ENCODE data around the gene WDFY2.
"Not testable (repeated sequence)": the region's sequence is repeated elsewhere in the genome, so short reads cannot be mapped to it uniquely, and the experiment has no call there.

The WDFY2 gene

DNA sequence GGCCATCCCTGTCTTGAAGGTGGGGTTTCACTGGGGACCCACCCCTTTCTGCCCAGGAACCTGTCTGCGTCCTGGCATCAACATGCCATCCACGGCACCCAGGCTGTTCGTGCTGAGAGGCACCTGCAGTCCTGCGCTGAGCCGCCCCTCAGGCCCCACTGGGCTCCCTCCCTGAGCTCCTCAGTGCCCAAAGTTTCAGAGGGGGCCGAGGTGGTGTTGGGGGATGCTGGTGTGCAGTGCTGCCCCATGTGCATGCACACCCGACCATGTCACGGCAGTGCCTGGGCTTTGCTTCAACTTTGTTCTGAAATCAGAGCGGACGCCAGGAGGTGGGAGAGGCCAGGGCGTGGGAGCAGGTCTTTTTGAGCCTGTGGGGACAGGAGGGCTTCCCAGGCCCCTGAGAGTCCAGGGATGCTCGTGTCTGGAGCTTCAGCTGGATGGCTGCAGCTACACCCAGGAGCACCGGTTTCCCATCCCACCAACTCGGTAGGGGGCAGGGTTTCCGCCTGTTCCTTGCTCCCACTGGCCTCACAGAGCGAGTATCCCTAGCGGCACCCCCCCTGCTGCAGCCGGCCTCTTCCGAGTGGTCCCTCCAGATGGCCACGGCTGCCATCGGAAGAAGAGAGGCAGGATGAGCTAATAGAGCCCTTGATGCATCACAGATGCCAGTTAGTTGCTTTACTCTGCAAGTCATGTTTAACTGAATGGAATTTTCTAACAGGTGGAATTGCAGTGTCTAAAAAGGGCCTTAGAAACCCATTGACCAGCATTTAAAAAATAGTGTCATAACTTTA lies 44.0 kb downstream of the WDFY2 start:
- DNase-seq (ENCODE audit: low spot score) (no peak), FAIRE-seq (no peak)

GRCh38 chr13:51629491-51630287 lies 45.4 kb downstream of the WDFY2 start:
- FAIRE-seq, result no peak
- no peak for DNase-seq (ENCODE audit: low spot score)

DNA sequence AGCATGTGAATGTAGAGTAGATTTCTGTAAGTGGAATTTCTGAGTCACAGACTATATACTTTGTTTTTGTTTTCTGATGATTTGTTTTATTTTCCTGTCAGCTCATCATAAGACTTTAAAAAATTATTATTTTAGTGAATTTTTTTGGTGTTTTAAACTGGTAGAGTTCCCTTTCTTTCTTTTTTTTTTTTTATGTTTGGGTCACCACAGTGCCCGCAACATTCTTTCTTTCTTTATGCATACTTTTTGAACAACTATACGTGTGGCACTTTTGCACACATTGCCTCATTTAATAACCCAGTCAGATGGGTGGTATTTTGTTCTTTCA lies 46.0 kb downstream of the WDFY2 start:
- FAIRE-seq, result no peak
- DNase-seq (ENCODE audit: low spot score), result no peak

DNA sequence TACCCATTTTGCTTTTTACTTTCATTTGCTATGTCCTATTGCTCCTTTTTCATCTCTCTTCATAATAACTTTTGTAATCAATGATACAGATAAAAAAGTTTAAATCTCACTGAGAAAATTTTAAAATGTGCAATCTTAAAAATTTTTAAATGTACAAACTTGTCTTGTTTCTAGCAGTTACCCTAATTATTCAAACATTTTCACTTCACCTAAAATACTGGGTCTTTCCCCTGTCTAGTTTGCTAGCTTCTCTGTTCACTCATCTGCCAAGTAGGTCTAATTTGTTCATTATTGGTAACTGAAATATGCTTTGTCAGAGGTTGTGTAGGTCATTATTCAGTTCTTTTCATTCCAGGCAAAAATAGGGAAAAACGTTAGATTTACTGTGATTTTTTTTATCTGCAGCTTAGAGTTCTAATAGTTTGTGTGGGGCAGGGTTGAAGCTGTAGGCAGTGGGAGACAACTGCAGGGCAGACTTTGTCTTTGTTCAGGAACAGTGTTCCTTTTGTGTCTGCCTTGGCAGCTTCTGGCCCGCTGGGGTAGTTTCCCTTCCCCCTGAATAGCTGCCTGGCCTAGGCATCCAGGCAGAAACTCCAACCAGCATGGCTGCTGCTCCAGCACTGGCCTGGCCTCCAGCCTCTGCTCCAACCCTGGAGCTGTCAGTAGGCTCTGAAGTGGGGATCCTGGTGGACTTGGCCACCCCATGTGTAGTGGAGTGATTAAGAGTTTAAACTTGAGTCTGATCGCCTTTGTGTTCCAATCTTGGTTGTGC lies 48.5 kb downstream of the WDFY2 start:
- no peak for FAIRE-seq

DNA sequence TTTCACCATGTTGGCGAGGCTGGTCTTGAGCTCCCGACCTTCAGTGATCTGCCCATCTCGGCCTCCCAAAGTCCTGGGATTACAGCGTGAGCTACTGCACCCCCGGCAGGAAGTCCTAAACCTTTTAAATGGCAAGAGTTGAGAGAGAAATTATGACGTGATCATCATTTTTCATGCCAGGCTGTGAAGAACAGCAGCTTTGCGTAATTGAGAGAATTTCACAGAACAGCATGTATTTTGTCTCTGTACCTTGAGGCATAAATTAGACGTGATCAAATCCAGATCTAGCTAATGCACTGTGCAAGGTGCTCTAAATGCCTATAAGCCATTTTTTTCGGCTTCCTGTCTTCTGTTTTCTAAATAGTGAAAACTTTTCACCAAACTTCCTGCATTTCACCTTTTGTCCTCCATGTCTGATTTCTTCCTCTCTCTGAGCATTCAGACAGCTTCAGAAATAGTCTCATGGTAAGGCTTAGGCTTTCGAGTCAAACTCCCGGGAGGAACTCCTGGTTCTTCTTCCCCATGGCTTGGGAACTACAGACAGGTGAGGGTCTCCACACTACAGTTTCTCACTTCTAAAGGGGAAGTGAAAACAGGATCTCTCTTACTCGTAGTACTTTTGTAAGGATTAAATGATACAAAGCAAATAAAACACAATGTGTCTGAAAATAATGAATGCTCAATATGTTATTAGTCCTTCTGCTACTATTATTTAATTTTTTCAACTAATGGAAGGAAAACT lies 51.0 kb downstream of the WDFY2 start:
- no peak for FAIRE-seq
- DNase-seq (ENCODE audit: low spot score), result no peak

More for the DNA sequence above, 48.5 kb downstream of the WDFY2 start:
- DNase-seq (ENCODE audit: low spot score), result no peak

DNA sequence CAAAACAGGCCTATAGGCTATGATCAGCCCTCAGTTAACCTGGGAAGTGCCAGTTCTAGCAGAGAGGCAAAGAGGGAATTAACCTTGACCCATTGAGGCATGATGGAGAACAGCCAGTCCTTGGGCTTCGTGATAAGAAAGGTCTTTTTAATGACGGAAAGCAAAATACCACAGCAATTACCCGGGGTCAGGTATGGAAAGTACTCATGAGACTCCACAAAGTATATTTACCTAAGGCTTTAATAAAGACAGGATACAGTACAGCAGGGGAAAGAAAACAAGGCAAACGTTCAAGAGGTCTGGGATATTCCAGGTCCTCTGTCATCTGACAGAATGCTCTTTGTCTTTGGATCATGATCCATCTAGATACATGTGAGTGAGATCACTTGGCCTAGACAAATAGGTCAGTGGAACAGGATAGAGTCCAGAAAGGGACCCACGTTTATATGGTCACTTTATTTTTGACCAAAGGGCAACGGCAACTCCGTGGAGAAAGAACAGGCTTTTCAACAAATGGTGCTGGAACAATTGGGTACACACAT lies 52.2 kb downstream of the WDFY2 start:
- no peak for DNase-seq (ENCODE audit: low spot score)
- no peak for FAIRE-seq

DNA sequence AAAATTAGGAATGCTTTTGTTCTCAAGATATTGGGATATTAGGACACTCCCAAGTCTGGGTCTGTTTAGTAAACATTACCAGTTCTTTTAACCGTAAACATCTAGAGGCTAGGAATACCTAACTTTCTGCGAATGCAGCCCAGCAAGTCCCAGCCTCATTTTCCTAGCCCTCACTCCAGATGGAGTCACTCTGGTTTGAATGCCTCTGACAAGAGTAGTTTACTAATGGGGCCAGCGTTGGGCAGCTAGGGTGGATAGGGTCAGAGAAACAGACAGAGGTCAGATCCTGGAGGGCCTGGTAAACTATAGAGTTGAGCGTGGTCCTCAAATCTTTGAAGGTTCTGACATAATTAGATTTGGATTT lies 53.6 kb downstream of the WDFY2 start:
- DNase-seq (ENCODE audit: low spot score), result no peak
- FAIRE-seq, result no peak

GRCh38 chr13:51638216-51638871 lies 54.1 kb downstream of the WDFY2 start:
- DNase-seq (ENCODE audit: low spot score) (no peak), FAIRE-seq (no peak)

DNA sequence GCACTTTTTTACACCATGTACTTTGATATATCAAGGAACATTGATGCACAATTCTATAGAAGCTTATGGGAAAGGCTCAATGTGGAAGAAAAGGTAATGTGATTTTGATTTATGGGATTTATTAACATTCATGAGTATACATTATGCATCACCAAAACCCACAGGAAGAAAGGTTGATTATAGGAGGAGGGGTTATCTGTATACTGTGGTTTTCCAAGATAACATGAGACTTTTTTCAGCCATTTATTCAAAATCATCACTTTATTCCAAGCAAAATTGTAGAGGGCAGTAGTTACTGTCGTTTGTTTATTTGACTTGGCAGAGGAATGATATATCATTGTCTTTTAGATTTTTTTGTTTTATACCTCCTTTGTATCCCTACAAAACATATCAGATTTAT lies 54.9 kb downstream of the WDFY2 start:
- no peak for DNase-seq (ENCODE audit: low spot score)
- no peak for FAIRE-seq

DNA sequence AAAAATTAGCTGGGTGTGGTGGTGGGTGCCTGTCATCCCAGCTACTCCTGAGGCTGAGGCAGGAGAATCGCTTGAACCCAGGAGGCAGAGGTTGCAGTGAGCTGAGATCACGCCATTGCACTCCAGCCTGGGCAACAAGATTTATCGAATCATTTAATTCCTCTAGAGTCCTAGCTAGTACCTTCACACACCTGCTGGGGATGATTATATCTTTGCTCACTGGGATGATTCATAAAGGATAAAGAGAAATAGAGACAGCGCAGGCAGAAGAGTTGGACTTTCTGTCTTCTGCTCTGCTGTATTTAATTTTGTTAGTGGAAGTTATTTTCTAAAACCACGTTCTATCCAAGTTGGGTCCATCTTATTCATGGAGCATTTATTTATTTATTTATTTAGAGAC lies 56.4 kb downstream of the WDFY2 start:
- not testable (repeated sequence) for DNase-seq (ENCODE audit: low spot score); FAIRE-seq

DNA sequence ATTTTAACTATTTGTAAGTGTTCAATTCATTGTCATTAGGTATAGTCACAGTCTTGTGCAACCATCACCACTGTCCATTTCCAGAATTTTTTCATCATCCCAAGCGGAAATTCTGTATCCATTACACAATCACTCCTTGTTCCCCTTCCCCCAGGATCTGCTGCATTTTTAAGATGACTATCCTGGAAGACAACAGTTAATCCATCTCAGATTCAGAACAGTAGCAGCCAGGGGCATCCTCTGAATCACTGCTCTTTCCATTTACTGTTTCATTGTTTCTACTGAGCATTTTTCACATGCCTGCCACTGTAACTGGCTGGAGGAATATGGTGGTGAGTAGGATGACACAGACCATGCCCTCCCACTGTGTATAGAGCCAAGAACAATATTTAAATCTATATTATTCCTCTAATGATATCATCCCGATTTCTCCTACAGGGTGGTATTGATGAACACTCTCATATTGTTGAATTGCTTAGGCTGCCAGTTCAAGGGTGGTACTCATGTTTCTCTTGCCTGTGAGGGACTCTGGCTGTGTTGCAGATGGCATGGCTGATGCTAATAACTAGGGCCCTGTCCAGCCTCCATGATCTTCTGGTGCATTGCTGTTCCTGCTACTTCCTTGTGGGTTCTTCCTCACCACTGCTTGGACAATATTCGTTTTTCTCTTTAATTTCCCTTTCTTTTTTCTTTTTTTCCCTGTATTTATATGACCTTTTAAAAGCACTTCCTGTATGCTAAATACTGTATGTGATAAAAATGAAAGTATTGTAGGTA lies 59.0 kb downstream of the WDFY2 start:
- no peak for FAIRE-seq
- peak; percentile 51 for DNase-seq (ENCODE audit: low spot score)

DNA sequence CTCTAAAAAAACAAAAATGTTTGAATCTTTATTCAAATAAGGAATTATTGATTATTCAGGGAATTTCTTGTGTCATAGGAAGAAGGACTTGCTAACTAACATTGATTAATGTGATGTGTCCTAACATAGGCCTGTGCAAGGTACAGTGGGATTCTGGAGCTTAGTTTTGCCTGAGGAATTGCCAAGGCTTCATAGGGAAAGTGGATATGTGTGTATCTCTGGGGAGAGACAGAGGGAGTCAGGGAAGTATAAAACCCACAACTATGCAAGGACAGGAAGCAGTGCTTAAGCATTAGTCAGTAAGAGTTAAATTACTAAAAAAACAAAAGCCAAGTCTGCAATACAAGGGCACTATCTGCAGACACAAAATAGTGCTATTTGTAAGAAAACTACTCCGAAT lies 59.6 kb downstream of the WDFY2 start:
- no peak for FAIRE-seq
- peak; percentile 50 for DNase-seq (ENCODE audit: low spot score)

- DNase-seq (ENCODE audit: low spot score), result peak; percentile 11
- no peak for FAIRE-seq
Observed at GRCh38 chr13:51644654-51645053, 60.4 kb downstream of the WDFY2 start.

DNA sequence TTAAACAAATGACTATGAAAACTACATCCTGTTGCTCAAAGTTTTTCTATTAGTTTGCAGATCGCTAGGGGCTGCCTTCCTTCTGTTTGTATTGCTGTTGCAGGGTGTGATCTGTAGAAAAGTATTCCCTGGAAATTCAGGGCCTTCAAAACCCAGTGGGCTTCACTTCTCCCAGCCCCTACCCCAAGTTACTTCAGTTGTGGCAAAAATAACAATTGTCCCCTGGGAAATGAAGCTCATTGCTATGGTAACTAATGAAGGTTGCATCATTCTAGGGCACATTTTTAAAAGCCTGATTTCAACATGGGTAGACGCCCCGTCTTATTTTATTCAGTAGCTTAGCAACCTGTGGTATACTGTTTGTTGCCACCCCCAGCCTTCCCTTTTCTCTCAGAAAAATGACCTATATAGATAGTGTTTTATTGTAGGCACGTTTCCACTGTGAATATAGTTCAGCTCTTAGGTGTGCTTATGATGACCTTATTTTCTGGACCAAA lies 60.9 kb downstream of the WDFY2 start:
- FAIRE-seq (no peak), DNase-seq (ENCODE audit: low spot score) (no peak)

- DNase-seq (ENCODE audit: low spot score) (no peak), FAIRE-seq (no peak)
Observed at GRCh38 chr13:51645761-51646670, 61.8 kb downstream of the WDFY2 start.

DNA sequence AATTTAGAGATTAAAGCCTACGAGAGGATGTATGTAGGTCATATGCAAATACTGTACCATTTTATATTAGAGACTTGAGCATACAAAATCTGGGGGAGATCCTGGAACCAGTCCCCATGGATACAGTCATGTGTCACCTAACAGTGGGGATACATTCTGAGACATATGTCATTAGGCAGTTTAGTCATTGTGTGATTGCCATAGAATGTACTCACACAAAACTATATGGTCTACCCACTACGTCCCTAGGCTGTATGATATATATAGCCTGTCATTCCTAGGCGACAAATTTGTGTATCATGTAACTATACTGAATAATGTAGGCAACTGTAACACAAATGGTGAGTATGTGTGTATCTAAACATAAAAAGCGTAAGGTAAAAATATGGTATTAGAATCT lies 62.8 kb downstream of the WDFY2 start:
- FAIRE-seq (no peak), DNase-seq (ENCODE audit: low spot score) (no peak)

GRCh38 chr13:51652193-51652592 lies 67.9 kb downstream of the WDFY2 start:
- DNase-seq (ENCODE audit: low spot score); FAIRE-seq: not testable (repeated sequence)

GRCh38 chr13:51659276-51660127 lies 75.2 kb downstream of the WDFY2 start:
- no peak for FAIRE-seq
- no peak for DNase-seq (ENCODE audit: low spot score)
